Measurements from ENCODE around the gene TMPRSS6.

The TMPRSS6 gene

DNA sequence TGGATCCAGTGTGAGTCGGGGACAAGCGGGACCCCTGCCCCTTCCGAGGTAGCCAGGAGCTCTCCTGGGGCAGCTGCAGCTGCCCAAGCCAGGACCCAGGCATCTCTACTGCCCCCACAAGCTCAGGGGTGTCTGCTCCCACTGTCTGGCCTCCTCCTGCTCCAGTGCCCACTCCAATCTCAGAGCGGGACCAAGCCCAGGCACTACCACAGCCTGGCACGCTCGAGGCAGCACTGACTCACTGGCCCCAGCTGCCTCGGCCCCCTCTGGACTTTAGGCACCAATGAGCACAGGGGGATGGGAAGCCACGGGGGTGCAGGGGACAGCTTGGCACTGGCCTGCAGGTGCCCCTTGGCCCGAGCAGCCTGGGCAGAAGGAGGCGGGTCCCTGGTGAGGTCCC, 32.0 kb upstream of the TMPRSS6 start:
- no peak for TF ChIP-seq POLR2AphosphoS5 (IDR thresholded peaks at IDR 0.05; ENCODE audit: low read depth, low read length)
- no peak for TF ChIP-seq SIN3A (IDR thresholded peaks at IDR 0.05; ENCODE audit: borderline replicate concordance, insufficient read depth, low read length)
- no peak for TF ChIP-seq TAF1 (IDR thresholded peaks at IDR 0.05; ENCODE audit: borderline replicate concordance, insufficient read depth, low read length)

DNA sequence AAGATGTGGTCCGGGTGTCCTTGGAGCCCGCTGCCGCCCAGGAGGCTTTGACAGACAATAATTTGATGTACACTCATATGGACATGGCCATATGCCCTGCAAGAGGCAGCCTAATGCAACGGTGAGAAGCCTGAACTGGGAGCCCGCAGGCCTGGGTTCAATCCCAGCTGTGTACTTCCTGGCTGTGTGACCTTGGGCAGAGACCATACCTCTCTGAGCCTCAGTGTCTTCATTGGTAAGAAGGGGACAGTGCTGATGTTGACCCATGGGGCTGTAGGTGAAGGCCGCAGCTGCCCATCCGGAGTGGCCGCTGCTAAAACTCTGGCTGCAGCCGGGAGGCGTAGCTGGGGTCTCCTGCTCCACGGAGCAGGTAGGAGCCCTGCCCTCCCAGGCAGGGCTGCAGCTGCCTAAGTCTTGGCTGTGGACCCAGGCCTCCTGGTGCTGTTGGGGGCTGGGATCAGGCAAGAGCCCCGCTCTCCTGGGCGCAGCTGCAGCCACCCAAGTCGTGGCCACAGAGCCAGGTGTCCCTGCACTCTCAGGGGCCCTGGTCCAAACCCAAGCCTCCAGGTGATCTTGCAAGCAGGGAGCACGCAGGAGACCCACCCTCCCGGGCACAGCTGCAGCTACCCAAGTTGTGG, 31.3 kb upstream of the TMPRSS6 start:
- TF ChIP-seq TAF1 (IDR thresholded peaks at IDR 0.05; ENCODE audit: borderline replicate concordance, insufficient read depth, low read length), result no peak
- TF ChIP-seq SIN3A (IDR thresholded peaks at IDR 0.05; ENCODE audit: borderline replicate concordance, insufficient read depth, low read length), result no peak
- TF ChIP-seq POLR2AphosphoS5 (IDR thresholded peaks at IDR 0.05; ENCODE audit: low read depth, low read length), result no peak
- no peak for TF ChIP-seq FOXP2 (optimal IDR thresholded peaks at IDR 0.05; ENCODE audit: borderline replicate concordance, extremely low read depth, extremely low read length, insufficient read depth)
- TF ChIP-seq, protein P1, sequence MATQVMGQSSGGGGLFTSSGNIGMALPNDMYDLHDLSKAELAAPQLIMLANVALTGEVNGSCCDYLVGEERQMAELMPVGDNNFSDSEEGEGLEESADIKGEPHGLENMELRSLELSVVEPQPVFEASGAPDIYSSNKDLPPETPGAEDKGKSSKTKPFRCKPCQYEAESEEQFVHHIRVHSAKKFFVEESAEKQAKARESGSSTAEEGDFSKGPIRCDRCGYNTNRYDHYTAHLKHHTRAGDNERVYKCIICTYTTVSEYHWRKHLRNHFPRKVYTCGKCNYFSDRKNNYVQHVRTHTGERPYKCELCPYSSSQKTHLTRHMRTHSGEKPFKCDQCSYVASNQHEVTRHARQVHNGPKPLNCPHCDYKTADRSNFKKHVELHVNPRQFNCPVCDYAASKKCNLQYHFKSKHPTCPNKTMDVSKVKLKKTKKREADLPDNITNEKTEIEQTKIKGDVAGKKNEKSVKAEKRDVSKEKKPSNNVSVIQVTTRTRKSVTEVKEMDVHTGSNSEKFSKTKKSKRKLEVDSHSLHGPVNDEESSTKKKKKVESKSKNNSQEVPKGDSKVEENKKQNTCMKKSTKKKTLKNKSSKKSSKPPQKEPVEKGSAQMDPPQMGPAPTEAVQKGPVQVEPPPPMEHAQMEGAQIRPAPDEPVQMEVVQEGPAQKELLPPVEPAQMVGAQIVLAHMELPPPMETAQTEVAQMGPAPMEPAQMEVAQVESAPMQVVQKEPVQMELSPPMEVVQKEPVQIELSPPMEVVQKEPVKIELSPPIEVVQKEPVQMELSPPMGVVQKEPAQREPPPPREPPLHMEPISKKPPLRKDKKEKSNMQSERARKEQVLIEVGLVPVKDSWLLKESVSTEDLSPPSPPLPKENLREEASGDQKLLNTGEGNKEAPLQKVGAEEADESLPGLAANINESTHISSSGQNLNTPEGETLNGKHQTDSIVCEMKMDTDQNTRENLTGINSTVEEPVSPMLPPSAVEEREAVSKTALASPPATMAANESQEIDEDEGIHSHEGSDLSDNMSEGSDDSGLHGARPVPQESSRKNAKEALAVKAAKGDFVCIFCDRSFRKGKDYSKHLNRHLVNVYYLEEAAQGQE (IDR thresholded peaks at IDR 0.05; ENCODE audit: insufficient read depth in 1 of 2, low read depth in 2 of 2, low read length in 2 of 2), result no peak

DNA sequence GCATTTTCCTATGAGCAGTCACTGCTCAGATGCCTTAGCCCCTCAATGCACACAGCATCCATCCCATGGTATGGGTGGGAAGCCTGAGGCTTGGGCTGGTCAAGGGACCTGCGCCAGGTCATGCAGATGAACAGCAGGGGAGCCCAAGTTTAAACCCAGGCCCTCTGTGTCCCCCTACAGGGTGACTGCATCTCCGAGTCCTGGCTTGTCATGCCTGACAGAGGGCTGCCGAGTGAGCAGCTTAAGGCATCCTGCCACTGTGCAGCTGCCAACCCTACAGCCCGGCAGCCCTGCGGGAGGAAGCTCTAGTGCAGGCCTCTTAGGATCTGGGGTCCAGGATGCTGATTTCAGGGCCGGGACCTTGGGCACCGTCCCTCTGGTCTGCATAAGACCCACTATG, 30.2 kb upstream of the TMPRSS6 start:
- TF ChIP-seq POLR2AphosphoS5 (IDR thresholded peaks at IDR 0.05; ENCODE audit: low read depth, low read length), result no peak
- TF ChIP-seq SIN3A (IDR thresholded peaks at IDR 0.05; ENCODE audit: borderline replicate concordance, insufficient read depth, low read length), result no peak
- no peak for TF ChIP-seq TAF1 (IDR thresholded peaks at IDR 0.05; ENCODE audit: borderline replicate concordance, insufficient read depth, low read length)

DNA sequence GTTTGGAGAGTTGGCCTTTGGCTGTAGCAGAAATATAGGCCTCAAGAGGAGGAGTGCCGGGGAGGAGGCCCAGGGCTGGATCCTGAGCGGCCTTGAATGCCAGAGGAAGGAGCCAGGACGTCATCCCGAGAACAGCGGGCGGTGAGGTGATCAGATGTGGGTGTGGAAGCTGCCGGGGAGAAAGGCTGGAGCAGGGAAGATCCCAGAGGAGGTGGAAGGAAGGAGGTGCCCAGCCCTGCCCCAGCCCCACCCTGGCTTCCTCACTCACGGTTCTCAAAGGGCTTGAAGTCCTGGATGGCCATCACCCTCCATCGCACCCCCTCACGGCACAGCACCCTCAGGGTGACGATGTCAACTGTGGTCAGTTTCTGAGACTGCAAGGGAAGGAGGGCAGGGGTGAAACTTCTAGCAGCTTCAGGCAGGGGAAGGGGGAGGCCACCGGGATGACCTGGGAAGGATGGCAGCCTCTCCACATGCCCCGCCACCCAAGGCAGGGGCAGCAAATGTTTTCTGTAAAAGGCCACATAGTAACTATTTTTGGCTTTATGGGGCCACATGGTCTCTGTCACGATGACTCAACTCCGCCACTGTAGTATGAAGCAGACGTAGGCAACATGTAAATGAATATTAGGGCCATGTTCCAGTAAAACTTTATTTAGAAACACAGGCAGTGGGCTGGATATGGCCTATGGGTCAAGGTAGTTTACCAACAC, 29.5 kb upstream of the TMPRSS6 start:
- TF ChIP-seq, protein P1 (IDR thresholded peaks at IDR 0.05; ENCODE audit: insufficient read depth in 1 of 2, low read depth in 2 of 2, low read length in 2 of 2), result no peak
- no peak for TF ChIP-seq POLR2AphosphoS5 (IDR thresholded peaks at IDR 0.05; ENCODE audit: low read depth, low read length)

DNA sequence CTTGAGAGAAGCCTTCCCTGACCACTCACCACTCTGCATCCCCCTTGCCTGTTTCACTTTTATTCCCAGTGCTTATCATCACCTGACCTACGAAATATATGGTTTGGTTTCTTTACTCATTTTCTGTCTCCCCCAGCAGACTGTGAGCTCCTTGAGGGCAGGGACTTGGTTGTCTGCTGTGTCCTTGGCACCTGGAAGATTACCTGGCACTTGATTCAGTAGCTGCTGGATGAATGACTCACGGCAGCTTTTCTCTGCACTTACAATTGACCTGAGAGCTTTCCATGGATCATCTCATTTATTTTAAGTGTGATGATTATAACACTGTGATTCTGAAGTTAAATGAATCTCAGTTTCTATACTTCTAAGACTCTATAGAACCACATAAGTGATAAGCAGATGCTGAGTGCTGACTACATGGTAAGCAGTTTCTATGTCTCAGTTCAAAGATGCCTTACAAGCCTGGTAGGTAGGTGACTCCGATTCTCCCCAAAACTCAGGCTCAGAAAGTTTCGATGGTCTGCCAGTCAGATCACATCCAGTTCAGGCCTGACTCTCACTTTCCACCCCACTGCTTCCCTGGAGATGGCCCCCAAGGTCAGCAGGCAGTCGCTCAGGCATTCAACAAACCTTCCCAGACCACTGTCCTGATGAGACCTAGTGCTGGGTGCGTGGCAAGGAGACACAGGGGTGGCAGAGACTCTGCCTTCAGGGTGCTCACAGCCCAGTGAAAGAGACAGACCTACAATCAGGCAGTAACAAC, 28.6 kb upstream of the TMPRSS6 start:
- TF ChIP-seq POLR2AphosphoS5 (IDR thresholded peaks at IDR 0.05; ENCODE audit: low read depth, low read length), result no peak
- TF ChIP-seq FOXP2 (optimal IDR thresholded peaks at IDR 0.05; ENCODE audit: borderline replicate concordance, extremely low read depth, extremely low read length, insufficient read depth), result no peak
- TF ChIP-seq SIN3A (IDR thresholded peaks at IDR 0.05; ENCODE audit: borderline replicate concordance, insufficient read depth, low read length), result no peak
- TF ChIP-seq TAF1 (IDR thresholded peaks at IDR 0.05; ENCODE audit: borderline replicate concordance, insufficient read depth, low read length), result no peak
- TF ChIP-seq, protein P1 (IDR thresholded peaks at IDR 0.05; ENCODE audit: insufficient read depth in 1 of 2, low read depth in 2 of 2, low read length in 2 of 2), result no peak

DNA sequence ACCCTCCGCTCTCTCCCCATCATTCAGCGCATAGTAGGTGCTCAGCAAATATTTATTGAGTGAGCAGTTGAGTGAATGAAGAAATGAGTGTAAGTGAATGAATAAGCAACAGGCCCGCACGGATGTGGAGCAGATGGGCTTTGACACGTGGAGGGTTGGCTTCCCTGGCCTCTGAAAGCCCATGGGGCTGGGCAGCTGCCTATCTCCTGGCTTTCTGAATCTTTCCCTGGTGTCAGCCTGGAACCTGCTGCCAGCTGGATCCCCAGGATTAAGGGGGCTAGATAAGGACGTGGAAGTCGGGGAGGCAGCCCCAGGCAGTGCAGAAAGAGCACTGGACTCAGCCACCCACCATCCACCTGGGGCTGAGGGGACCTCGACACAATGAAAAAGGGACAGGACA, 27.6 kb upstream of the TMPRSS6 start:
- no peak for TF ChIP-seq FOXP2 (optimal IDR thresholded peaks at IDR 0.05; ENCODE audit: borderline replicate concordance, extremely low read depth, extremely low read length, insufficient read depth)
- no peak for TF ChIP-seq SIN3A (IDR thresholded peaks at IDR 0.05; ENCODE audit: borderline replicate concordance, insufficient read depth, low read length)
- TF ChIP-seq, protein P1 (IDR thresholded peaks at IDR 0.05; ENCODE audit: insufficient read depth in 1 of 2, low read depth in 2 of 2, low read length in 2 of 2), result no peak
- no peak for TF ChIP-seq POLR2AphosphoS5 (IDR thresholded peaks at IDR 0.05; ENCODE audit: low read depth, low read length)
